Astrocyte (in vitro differentiated cells and primary cell): ENCODE data around the gene C13orf42. TPM values are rescaled to one million over a fixed set of nuclear protein-coding genes. Genes with fewer than 3 reads are reported as not detected.

Experiments
- DNase-seq: peaks from one replicate; pipeline ENCODE4 v3.0.0-alpha.2; 2010; ENCODE audit warnings: low read depth
- FAIRE-seq: peaks from 2 replicates; lab custom pipeline; 2011; peaks lifted over from hg19 to GRCh38; lab: Jason Lieb, UNC
- H2AFZ ChIP-seq: 2 replicates; pipeline ENCODE4 v1.6.0; 2012; ENCODE audit warnings: low read depth, low read length, inconsistent platforms
- H3K27ac ChIP-seq: 2 replicates; pipeline ENCODE4 v1.5.1; 2011; ENCODE audit warnings: low read depth, low read length, inconsistent platforms
- H3K27me3 ChIP-seq: 2 replicates; pipeline ENCODE4 v1.6.0; 2011; ENCODE audit warnings: low read length, inconsistent platforms; ENCODE audit not compliant: insufficient read depth
- H3K36me3 ChIP-seq: 2 replicates; pipeline ENCODE4 v1.5.1; 2011; ENCODE audit warnings: low read length, inconsistent platforms; ENCODE audit not compliant: insufficient read depth
- H3K4me1 ChIP-seq: 2 replicates; pipeline ENCODE4 v1.5.1; 2011; ENCODE audit warnings: low read length, inconsistent platforms; ENCODE audit not compliant: insufficient read depth
- H3K4me2 ChIP-seq: 2 replicates; pipeline ENCODE4 v1.6.0; 2012; ENCODE audit warnings: low read length, inconsistent platforms
- H3K4me3 ChIP-seq: 2 replicates; pipeline ENCODE4 v1.5.1; 2011; ENCODE audit warnings: low read depth, mild to moderate bottlenecking, low read length, inconsistent platforms; ENCODE audit not compliant: insufficient read depth
- H3K79me2 ChIP-seq: 2 replicates; pipeline ENCODE4 v1.6.0; 2012; ENCODE audit warnings: mild to moderate bottlenecking, low read length, inconsistent platforms; ENCODE audit not compliant: insufficient read depth
- H3K9ac ChIP-seq: 2 replicates; pipeline ENCODE4 v1.6.0; 2012; ENCODE audit warnings: mild to moderate bottlenecking, low read length, inconsistent platforms
- H3K9me3 ChIP-seq: 2 replicates; pipeline ENCODE4 v1.5.1; 2012; ENCODE audit warnings: low read depth, mild to moderate bottlenecking, low read length, inconsistent platforms; ENCODE audit not compliant: insufficient read depth
- H4K20me1 ChIP-seq: 2 replicates; pipeline ENCODE4 v1.6.0; 2012; ENCODE audit warnings: low read length, inconsistent platforms; ENCODE audit not compliant: insufficient read depth
- H3K27ac Mint-ChIP-seq: one replicate; pipeline ENCODE4 v1.8.0; 2021; ENCODE audit warnings: mild to moderate bottlenecking, mixed read lengths; ENCODE audit not compliant: unreplicated experiment
- H3K27me3 Mint-ChIP-seq: one replicate; pipeline ENCODE4 v1.8.0; 2021; ENCODE audit warnings: low read depth, mixed read lengths; ENCODE audit not compliant: unreplicated experiment
- H3K36me3 Mint-ChIP-seq: one replicate; pipeline ENCODE4 v1.8.0; 2021; ENCODE audit warnings: low read depth, mixed read lengths; ENCODE audit not compliant: unreplicated experiment
- H3K4me1 Mint-ChIP-seq: one replicate; pipeline ENCODE4 v1.8.0; 2021; ENCODE audit warnings: low read depth, mixed read lengths; ENCODE audit not compliant: unreplicated experiment
- H3K4me3 Mint-ChIP-seq: one replicate; pipeline ENCODE4 v1.8.0; 2021; ENCODE audit warnings: mild to moderate bottlenecking, moderate library complexity, mixed read lengths; ENCODE audit not compliant: unreplicated experiment
- H3K9me3 Mint-ChIP-seq: one replicate; pipeline ENCODE4 v1.8.0; 2021; ENCODE audit warnings: mild to moderate bottlenecking, mixed read lengths; ENCODE audit not compliant: unreplicated experiment
- CTCF ChIP-seq: IDR thresholded peaks from 2 replicates; pipeline ENCODE4 v1.5.1; 2011; ENCODE audit warnings: low read depth, mild to moderate bottlenecking, inconsistent platforms, low read length, moderate library complexity; ENCODE audit not compliant: insufficient read depth
- EZH2 ChIP-seq: IDR thresholded peaks from 2 replicates; pipeline ENCODE4 v1.6.1; 2012; ENCODE audit warnings: mild to moderate bottlenecking, low read length, inconsistent platforms; ENCODE audit not compliant: insufficient read depth
- total RNA-seq: library from RNA; stranded (reverse); gene quantifications from 2 replicates; pipeline ENCODE4 v1.2.1, GENCODE V29; 2021

Gene C13orf42
- total RNA-seq, 1 donor from 2014 or later: not detected

- Histone ChIP-seq H3K9ac (no peak overlapping the region), H4K20me1 (no peaks in the 10 kb centered on the region), H2AFZ (no peak overlapping the region), H3K4me1 (no peaks in the 10 kb centered on the region), H3K4me2 (no peak overlapping the region), H3K27me3 (peaks cover 16% of the 10 kb centered on the region), H3K36me3 (no peaks in the 10 kb centered on the region), H3K4me3 (no peak overlapping the region), H3K9me3 (peaks cover 3% of the 10 kb centered on the region), H3K27ac (no peak overlapping the region), H3K79me2 (no peaks in the 10 kb centered on the region)
- Mint-ChIP-seq H3K36me3 (no peaks in the 10 kb centered on the region), H3K9me3 (peaks cover 2% of the 10 kb centered on the region), H3K27ac (no peak overlapping the region), H3K27me3 (peaks cover 6% of the 10 kb centered on the region), H3K4me1 (peaks cover 7% of the 10 kb centered on the region), H3K4me3 (no peak overlapping the region)
- FAIRE-seq (no peak), DNase-seq (no peak)
- TF ChIP-seq CTCF (no peak), EZH2 (no peak)
These were observed 2.3 kb upstream of the C13orf42 start for GRCh38 chr13:51113186-51113881.

GRCh38 chr13:51112771-51113170 lies 1.7 kb upstream of the C13orf42 start:
- H3K4me1 ChIP-seq: no peaks in the 10 kb centered on the region
- Mint-ChIP-seq H3K27me3 (peaks cover 7% of the 10 kb centered on the region), H3K4me3 (no peak overlapping the region), H3K36me3 (no peaks in the 10 kb centered on the region), H3K9me3 (peaks cover 2% of the 10 kb centered on the region), H3K4me1 (peaks cover 7% of the 10 kb centered on the region), H3K27ac (no peak overlapping the region)
- H3K27me3 ChIP-seq: peaks cover 16% of the 10 kb centered on the region
- H2AFZ ChIP-seq: no peak overlapping the region
- H3K79me2 ChIP-seq: no peaks in the 10 kb centered on the region
- FAIRE-seq (no peak), DNase-seq (no peak)
- no peak overlapping the region for H3K9ac ChIP-seq
- H3K36me3 ChIP-seq: no peaks in the 10 kb centered on the region
- no peak overlapping the region for H3K27ac ChIP-seq
- no peak overlapping the region for H3K4me3 ChIP-seq
- H3K9me3 ChIP-seq: peaks cover under 1% of the 10 kb centered on the region
- TF ChIP-seq CTCF (no peak), EZH2 (no peak)
- H4K20me1 ChIP-seq: no peaks in the 10 kb centered on the region
- no peak overlapping the region for H3K4me2 ChIP-seq

- Mint-ChIP-seq H3K27me3 (peaks cover 13% of the 10 kb centered on the region), H3K36me3 (no peaks in the 10 kb centered on the region), H3K4me3 (no peak overlapping the region), H3K9me3 (peaks cover 2% of the 10 kb centered on the region), H3K27ac (no peak overlapping the region), H3K4me1 (peaks cover 7% of the 10 kb centered on the region)
- DNase-seq (no peak), FAIRE-seq (no peak)
- Histone ChIP-seq H2AFZ (no peak overlapping the region), H3K27ac (no peak overlapping the region), H3K79me2 (no peaks in the 10 kb centered on the region), H3K9ac (no peak overlapping the region), H3K4me1 (no peaks in the 10 kb centered on the region), H3K4me2 (no peak overlapping the region), H3K9me3 (no peaks in the 10 kb centered on the region), H3K27me3 (peaks cover 16% of the 10 kb centered on the region), H3K4me3 (no peak overlapping the region), H3K36me3 (no peaks in the 10 kb centered on the region), H4K20me1 (no peaks in the 10 kb centered on the region)
- no peak for TF ChIP-seq CTCF
- TF ChIP-seq EZH2: no peak
These were observed 923 bp upstream of the C13orf42 start for GRCh38 chr13:51111997-51112396.
